ENCODE data around the gene COA4.

Gene COA4

DNA sequence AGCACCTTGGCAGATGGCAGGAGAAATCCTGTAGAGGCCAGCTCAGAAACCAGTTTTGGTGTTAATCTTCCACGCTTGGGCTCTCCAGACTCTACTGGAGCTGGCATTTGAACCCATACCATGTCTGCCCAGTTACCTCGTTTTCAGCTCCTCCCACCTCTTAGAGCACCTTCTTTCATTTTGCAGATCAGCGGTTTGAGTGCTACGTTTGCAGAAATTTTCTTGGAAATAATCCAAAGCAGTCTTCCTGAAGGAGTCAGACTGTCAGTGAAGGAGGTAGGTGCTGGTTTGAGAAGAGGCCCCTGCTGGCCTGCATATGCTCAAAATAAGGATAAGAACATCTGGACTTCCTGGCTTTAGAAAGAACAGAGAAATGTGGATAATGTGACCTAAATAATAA lies 13.7 kb downstream of the COA4 start:
- DNase-seq, result no peak

DNA sequence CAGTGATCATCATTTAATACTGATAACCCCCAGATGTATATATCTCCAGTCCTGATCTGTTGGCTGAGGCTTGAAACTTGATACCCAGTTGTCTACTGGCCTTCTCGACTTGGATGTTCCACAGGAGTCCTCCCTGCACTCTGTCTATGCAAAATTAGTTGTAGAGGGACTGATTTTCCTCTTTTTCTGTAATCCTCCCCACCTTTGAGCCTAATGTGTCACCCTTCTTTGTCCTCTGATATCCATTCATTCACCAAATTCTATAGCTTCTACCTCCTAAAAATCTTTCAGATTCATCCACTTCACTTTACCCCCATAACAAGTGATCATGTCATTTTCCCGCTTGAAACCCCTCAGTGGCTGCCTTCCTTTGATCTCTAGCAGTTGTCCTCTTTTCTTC lies 16.4 kb downstream of the COA4 start:
- DNase-seq, result no peak

DNA sequence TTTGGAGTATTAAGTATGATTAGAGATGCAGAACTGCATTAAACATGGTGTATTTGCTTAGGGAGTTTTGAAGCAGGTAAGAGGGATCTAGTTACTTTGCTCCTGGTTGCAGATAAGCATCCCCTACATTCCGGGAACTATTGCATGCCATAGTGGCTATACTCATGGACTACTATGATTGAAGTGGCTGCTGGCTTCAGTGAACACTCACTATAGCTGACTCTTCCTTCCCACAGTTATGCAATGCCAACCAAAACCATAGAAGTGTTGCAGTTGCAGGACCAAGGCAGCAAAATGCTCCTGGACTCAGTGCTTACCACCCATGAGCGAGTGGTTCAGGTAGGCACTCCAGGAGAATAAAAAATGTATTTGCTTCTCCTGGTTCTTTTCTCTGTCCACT lies 17.0 kb downstream of the COA4 start:
- DNase-seq, result no peak

DNA sequence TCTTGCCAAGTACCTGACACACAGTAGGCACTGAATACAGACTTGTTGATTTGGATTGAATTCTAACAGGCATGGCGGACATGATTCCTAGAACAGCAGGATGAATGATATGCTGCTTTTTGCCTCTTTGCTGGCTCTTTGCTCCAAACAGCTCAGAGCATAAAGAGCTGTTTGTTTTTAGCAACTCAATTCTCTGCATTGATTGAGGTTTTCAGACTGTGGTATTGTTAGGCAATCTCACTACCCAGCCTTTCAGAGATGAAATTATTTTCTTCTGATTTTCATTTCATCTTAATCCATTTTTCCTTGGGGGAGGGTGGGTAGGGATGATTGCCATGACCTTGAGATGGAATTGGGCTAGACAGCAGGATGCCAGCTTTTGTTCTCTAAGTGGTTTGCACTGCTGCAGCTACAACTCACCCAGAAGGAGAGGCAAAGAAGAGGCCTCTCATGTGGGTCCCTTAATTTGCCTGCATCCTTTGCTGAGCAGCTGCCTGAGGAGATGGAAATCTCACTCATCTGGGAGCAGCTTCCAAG lies 20.5 kb downstream of the COA4 start:
- DNase-seq, result no peak

DNA sequence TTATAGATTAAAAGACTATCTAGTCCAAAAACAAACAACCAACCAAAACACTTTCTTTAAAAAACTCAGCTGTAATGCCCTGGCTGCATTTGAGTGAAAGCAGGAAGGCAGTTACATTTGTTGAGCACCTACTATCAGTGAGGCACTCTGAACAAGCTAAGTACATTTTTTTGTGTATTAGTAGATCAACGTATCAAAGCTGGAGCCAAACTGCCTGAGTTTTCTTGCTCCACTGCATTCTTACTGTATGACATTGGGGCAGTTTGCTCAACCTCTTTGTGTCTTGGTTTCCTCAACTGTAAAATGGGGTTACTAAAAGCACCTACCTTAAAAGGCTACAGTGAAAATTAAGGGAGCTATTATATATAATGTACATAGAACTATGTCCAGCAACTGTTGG lies 22.0 kb downstream of the COA4 start:
- no peak for DNase-seq

DNA sequence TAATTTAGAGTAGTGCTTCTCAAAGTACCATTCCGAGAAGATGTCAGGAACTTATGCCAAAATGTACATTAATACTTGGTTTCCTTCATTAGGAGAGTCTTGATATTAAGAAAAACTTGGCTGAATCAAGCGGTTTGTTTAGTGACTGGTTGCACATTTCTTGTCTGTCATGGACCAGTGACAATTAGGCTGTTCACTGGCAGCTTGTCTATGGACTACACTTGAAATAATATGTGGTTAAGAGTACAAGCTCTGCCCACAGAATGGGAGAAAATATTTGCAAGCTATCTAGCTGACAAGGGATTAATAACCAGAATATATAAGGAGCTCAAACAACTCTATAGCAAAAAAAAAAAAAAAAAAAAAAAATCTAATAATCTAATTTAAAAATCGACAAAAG lies 24.6 kb downstream of the COA4 start:
- DNase-seq, result no peak

DNA sequence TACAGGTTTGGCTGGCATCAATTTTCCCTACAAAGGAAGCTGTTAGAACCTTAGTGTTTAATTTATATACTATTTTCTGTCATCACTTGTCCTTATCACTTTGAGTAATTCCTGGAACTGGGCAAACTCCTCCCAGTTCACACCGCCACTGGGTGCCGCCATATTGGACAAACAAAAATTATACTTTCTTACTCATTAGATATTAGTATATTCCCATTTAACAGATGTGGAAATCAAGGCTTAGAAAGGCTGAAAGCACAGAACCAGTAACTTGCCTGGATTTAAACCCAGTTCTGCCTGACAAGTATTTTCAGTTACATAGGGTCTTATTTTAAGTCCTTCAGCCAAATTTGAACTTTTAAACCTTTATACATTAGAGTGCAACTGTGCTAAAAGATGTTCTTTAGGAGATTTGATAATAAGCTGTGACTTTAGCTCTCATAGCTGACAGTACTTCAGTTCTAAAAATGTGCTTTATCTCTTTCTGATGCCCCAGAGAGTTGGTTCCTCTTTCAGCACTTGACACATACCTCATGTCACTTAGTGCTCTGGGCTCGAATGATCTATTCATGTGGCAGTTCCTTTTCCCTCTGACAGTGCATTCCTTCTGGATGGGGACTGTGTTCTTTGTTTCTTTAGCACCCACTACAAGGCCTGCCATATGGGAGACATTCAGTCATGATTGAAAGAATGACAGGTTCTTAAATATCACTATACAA lies 25.4 kb downstream of the COA4 start:
- DNase-seq, result no peak

DNA sequence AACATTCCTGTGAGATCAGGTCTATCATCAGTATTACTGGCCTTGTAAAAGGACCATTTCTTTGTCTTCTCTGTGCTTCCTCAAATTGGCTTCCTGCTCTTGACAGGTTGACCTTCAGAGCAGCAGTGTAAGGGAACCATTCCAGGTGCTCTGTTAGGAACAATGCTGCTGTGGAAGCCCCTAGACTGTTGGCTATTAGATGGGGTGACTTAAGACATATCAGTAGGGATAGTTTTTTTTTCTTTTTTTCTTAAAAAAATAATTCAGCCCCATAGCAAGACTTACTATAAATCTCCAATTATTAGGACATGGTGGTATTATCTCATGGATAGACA lies 37.6 kb downstream of the COA4 start:
- DNase-seq, result no peak

DNA sequence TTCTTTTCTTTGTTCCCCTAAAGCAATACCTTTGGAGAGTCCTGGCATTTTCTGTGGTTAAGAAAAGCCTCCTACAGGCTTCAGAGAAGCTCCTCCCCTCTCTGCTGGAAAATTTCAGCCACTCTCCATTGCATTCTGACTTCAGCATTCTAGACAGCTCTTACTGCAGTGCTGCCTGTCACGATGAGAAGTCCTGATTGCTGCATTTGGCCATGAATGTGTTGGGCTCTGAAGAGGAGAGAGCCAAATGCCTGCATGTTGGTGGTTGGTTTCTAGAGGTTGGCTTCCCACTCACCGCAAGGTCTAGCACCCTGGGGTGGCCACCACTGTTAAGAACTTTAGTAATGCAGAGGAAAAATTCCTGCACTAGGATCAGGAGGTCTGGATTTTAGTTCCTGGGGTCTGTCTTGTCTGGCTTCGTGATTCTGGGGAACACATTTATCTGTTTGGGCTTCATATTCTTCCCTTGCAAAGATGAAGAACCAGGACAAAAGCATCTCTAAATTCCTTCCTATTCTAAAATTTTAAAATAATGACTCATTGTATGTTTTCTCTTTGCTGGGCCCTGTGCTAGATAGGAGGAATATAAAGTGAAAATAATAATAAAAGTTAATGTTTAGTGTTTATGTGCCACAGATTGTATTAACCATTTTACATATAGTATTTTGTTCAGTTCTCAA lies 38.1 kb downstream of the COA4 start:
- no peak for DNase-seq

DNA sequence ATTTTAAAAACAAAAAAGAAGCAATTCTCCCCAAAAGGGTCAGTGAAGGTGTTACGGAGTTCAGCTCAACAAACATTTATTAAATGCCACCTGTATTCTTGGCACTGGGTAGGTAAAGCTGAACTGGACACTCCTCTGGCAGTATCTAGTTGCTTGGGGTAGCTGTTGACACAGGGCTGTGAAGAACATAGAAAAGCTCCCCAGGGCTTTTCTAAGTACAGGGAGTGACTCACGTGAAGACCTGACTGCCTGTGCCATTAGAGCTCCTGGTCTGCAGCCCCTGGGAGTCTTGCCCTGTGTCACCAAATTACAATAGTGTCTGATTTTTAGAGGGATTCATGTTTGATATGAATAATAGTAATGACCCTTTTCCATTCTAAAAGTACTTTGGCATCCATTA lies 43.6 kb downstream of the COA4 start:
- no peak for DNase-seq

DNA sequence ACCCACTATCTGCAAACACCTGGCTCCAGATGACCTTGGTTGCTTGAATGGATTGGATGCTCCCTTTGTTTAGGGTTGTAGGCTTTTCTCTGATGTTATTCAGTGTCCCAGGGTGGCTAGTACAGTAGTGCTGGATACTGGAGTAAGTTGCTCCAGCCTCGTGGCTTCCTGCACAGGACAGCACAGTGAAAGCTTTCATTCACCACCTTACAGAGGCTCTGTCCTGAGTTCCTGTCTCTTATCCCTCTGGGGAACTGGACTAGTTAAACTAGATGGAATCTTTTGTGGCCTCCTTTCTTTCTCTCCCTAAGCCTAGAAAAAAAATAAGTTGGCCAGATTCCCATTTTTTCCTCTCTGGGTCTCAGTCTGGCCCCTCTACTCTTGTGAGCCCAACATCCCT lies 46.4 kb downstream of the COA4 start:
- DNase-seq, result no peak

Measured in activated CD8-positive, alpha-beta memory T cell treated with anti-CD3 and anti-CD28 coated beads, Interleukin-2, amount 50 U/mL, for 4 hours (primary cell).